Neural cell (in vitro differentiated cells): Measurements from ENCODE around the gene STPG3. TPM values are rescaled to one million over a fixed set of nuclear protein-coding genes. Genes with fewer than 3 reads are reported as not detected.

ENCODE experiments used
- H2AFZ ChIP-seq: fragments of 200-600, 300-800 bp; sonication (generic), shearing (Covaris generic); 2 replicates; pipeline ENCODE4 v1.6.0; 2014; ENCODE audit warnings: low read depth, mild to moderate bottlenecking, antibody characterized with exemption, low read length, moderate library complexity
- H3F3A ChIP-seq: fragments of 200-600 bp; shearing (Covaris generic); 2 replicates; pipeline ENCODE4 v1.6.1; 2016; ENCODE audit warnings: mild to moderate bottlenecking, moderate library complexity, mixed read lengths, antibody characterized with exemption, low read length; ENCODE audit not compliant: insufficient read depth, poor library complexity, severe bottlenecking
- H3K27ac ChIP-seq: fragments of 200-600, 300-800 bp; sonication (generic), shearing (Covaris generic); 2 replicates; pipeline ENCODE4 v1.5.1; 2014; ENCODE audit warnings: mild to moderate bottlenecking, low read length, moderate library complexity
- H3K27me3 ChIP-seq: fragments of 300-800, 200-600 bp; sonication (generic), shearing (Covaris generic); 2 replicates; pipeline ENCODE4 v1.6.0; 2014; ENCODE audit warnings: mild to moderate bottlenecking, low read depth, low read length, moderate library complexity; ENCODE audit not compliant: insufficient read depth
- H3K36me3 ChIP-seq: fragments of 300-800, 200-600 bp; sonication (generic), shearing (Covaris generic); 2 replicates; pipeline ENCODE4 v1.5.1; 2014; ENCODE audit warnings: mild to moderate bottlenecking, antibody characterized with exemption, low read length, moderate library complexity; ENCODE audit not compliant: insufficient read depth
- H3K4me2 ChIP-seq: fragments of 300-800, 200-600 bp; sonication (generic), shearing (Covaris generic); 2 replicates; pipeline ENCODE4 v1.6.0; 2014; ENCODE audit warnings: mild to moderate bottlenecking, low read length
- H3K4me3 ChIP-seq: fragments of 300-800, 200-600 bp; sonication (generic), shearing (Covaris generic); 2 replicates; pipeline ENCODE4 v1.5.1; 2014; ENCODE audit warnings: mild to moderate bottlenecking, low read length, moderate library complexity
- H3K79me2 ChIP-seq: fragments of 200-600 bp; shearing (Covaris generic); replicated peaks from 2 replicates; pipeline ENCODE4 v1.6.0; 2014; ENCODE audit warnings: mild to moderate bottlenecking, low read length, moderate library complexity; ENCODE audit not compliant: insufficient read depth
- H3K9ac ChIP-seq: fragments of 300-800, 200-600 bp; sonication (generic), shearing (Covaris generic); 2 replicates; pipeline ENCODE4 v1.6.1; 2016; ENCODE audit warnings: mild to moderate bottlenecking, low read length, mixed read lengths
- H3K9me2 ChIP-seq: fragments of 200-600 bp; shearing (Covaris generic); 2 replicates; pipeline ENCODE4 v1.6.1; 2016; ENCODE audit warnings: mild to moderate bottlenecking, low read length, mixed read lengths; ENCODE audit not compliant: insufficient read depth
- H3K9me3 ChIP-seq: fragments of 200-600, 300-800 bp; sonication (generic), shearing (Covaris generic); 2 replicates; pipeline ENCODE4 v1.6.1; 2016; ENCODE audit warnings: mild to moderate bottlenecking, mixed run types, low read length, moderate library complexity, mixed read lengths
- H4K20me1 ChIP-seq: fragments of 200-600 bp; shearing (Covaris generic); 2 replicates; pipeline ENCODE4 v1.6.1; 2016; ENCODE audit warnings: mild to moderate bottlenecking, mixed run types; ENCODE audit not compliant: insufficient read depth
- CTCF ChIP-seq: fragments of 450-650 bp; IDR thresholded peaks from 2 replicates; pipeline ENCODE4 v1.5.1; 2014; ENCODE audit warnings: antibody characterized with exemption, mild to moderate bottlenecking, moderate library complexity; ENCODE audit not compliant: poor library complexity, severe bottlenecking
- EP300 ChIP-seq: fragments of 450-650 bp; conservative IDR thresholded peaks from 2 replicates; pipeline ENCODE4 v1.6.1; 2014; ENCODE audit warnings: antibody characterized with exemption, mild to moderate bottlenecking, moderate library complexity; ENCODE audit not compliant: poor library complexity, severe bottlenecking
- EZH2 ChIP-seq: fragments of 200-600, 300-800 bp; shearing (Covaris generic), sonication (generic); IDR thresholded peaks from 2 replicates; pipeline ENCODE4 v1.6.1; 2014; ENCODE audit warnings: antibody characterized with exemption, low read length, borderline replicate concordance, mild to moderate bottlenecking; ENCODE audit not compliant: insufficient read depth, poor library complexity, severe bottlenecking
- MXI1 ChIP-seq: fragments of 450-650 bp; conservative IDR thresholded peaks from 2 replicates; pipeline ENCODE4 v1.6.1; 2014; ENCODE audit warnings: antibody characterized with exemption, mild to moderate bottlenecking; ENCODE audit not compliant: poor library complexity, severe bottlenecking
- POLR2AphosphoS5 ChIP-seq: IDR thresholded peaks from 2 replicates; pipeline ENCODE4 v1.6.1; 2012
- RAD21 ChIP-seq: fragments of 450-650 bp; conservative IDR thresholded peaks from 2 replicates; pipeline ENCODE4 v1.6.1; 2014; ENCODE audit warnings: antibody characterized with exemption, mild to moderate bottlenecking, moderate library complexity
- REST ChIP-seq: IDR thresholded peaks from 2 replicates; pipeline ENCODE4 v1.6.1; 2012; ENCODE audit warnings: borderline replicate concordance
- SMC3 ChIP-seq: fragments of 450-650 bp; conservative IDR thresholded peaks from 2 replicates; pipeline ENCODE4 v1.6.1; 2014; ENCODE audit warnings: antibody characterized with exemption, mild to moderate bottlenecking, moderate library complexity; ENCODE audit not compliant: poor library complexity
- TAF1 ChIP-seq: IDR thresholded peaks from 2 replicates; pipeline ENCODE4 v1.6.1; 2012; ENCODE audit warnings: low read depth
- polyA plus RNA-seq: library from polyadenylated mRNA; depleted of rRNA; stranded (reverse); fragments of >200 nt; gene quantifications from 2 replicates; pipeline ENCODE4 v1.2.3, GENCODE V29; 2014

Gene STPG3
- polyA plus RNA-seq, 1 donor from 2014 or later = not detected

DNA sequence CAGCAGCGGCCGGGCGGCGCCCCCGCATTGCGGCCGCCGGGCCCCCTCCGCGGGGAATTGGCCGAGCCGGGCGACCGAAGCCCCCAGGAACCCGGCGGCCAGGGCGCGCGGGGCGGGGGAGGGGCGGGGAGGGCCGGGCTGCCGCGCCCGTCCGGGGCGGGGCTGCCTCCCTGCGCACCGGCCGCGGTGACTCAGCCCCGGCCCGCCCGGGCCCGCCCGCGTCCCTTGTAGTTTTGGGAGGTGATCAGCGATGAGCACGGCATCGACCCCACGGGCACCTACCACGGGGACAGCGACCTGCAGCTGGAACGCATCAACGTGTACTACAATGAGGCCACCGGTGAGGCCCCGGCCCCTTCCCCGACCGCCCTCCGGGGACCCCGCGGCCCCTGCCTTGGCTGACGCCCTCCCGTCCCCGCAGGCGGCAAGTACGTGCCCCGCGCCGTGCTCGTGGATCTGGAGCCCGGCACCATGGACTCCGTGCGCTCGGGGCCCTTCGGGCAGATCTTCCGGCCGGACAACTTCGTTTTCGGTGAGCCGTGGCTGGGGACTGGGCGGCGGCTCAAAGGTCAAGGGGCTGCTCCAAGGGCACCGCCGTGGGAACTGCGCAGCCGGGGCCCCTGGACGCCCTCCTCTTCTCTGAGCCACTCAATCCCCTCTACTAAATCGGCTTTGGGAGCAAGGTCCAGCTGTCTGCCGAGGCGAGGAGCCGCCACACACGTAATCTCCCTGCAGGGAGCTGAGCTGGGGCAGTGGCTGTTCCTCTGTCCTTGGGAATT lies 9.4 kb upstream of the STPG3 start:
- H3K79me2 ChIP-seq = peaks cover 14% of the 10 kb centered on the region
- H3K9me3 ChIP-seq = no peaks in the 10 kb centered on the region

More for the DNA sequence above, 9.4 kb upstream of the STPG3 start:
- Histone ChIP-seq H3K4me3 (peak overlapping the region; percentile 92), H3K36me3 (no peaks in the 10 kb centered on the region), H2AFZ (no peak overlapping the region), H3K9ac (peak overlapping the region; percentile 66), H3K4me2 (peak overlapping the region; percentile 78), H3K9me2 (no peaks in the 10 kb centered on the region), H3F3A (no peaks in the 10 kb centered on the region), H3K27ac (no peak overlapping the region), H4K20me1 (no peaks in the 10 kb centered on the region), H3K27me3 (no peaks in the 10 kb centered on the region)
- no peak for TF ChIP-seq POLR2AphosphoS5
- TF ChIP-seq REST = no peak
- TF ChIP-seq MXI1 = no peak
- TF ChIP-seq EP300 = no peak
- no peak for TF ChIP-seq RAD21
- TF ChIP-seq TAF1 = no peak
- no peak for TF ChIP-seq EZH2
- no peak for TF ChIP-seq CTCF
- no peak for TF ChIP-seq SMC3
